K562 (cell line): Measurements from ENCODE around the gene SART3. TPM values are rescaled to one million over a fixed set of nuclear protein-coding genes. Genes with fewer than 3 reads are reported as not detected.

Experiments
- ATAC-seq: fragments of 200-7000 bp; cut with Tn5 transposase; 3 replicates; pipeline ENCODE4 v1.9.1; 2020; ENCODE audit warnings: moderate library complexity
- BruUV-seq: library from RNA; stranded (reverse); fragments of 400-500 nt; replicated peaks from 2 replicates; lab custom pipeline; 2021; lab: Mats Ljungman, UMichigan
- CTCF ChIA-PET: fragments of 300-600 bp; formaldehyde crosslinking; extraction: SDS; loops from one replicate; lab custom pipeline; 2021; ENCODE audit warnings: low intra/inter-chr PET ratio; lab: Yijun Ruan, JAX
- POLR2A ChIA-PET: fragments of 300-600, 350-650 bp; sonication (Branson Sonifier 250); formaldehyde crosslinking; extraction: SDS; loops from one replicate; lab custom pipeline; 2021; ENCODE audit warnings: antibody characterized with exemption, inconsistent platforms; lab: Yijun Ruan, JAX
- DNase-seq, 4 experiments: peaks; one replicate each; pipeline versions ENCODE4 v3.0.0 to v3.0.0-alpha.2; 2011 to 2018; ENCODE audit warnings: low spot score in 3 of 4, mixed read lengths in 3 of 4; ENCODE audit errors: extremely low read depth in 1 of 4
- FAIRE-seq: peaks from 2 replicates; lab custom pipeline; 2011; peaks lifted over from hg19 to GRCh38; lab: Jason Lieb, UNC
- H2AFZ ChIP-seq: 2 replicates; pipeline ENCODE4 v1.6.0; 2011; ENCODE audit warnings: low read depth, low read length, control low read depth, inconsistent platforms
- H3K27ac ChIP-seq: fragments of 200-600 bp; 3 replicates; pipeline ENCODE4 v1.8.0; 2011; ENCODE audit warnings: low read depth, mild to moderate bottlenecking, control low read depth, inconsistent platforms, low read length, moderate library complexity, mixed read lengths; ENCODE audit errors: extremely low read depth
- H3K27me3 ChIP-seq, 2 experiments: fragments of 300-600 bp in 1 of 2; 2 replicates in 1 of 2; 3 replicates in 1 of 2; pipeline versions ENCODE4 v1.6.0 to v1.8.0; 2011; ENCODE audit warnings: inconsistent platforms in 2 of 2, low read length in 2 of 2, mild to moderate bottlenecking in 1 of 2, mixed read lengths in 1 of 2, moderate library complexity in 1 of 2; ENCODE audit not compliant: control insufficient read depth in 2 of 2, insufficient read depth in 2 of 2
- H3K36me3 ChIP-seq: fragments of 300-600 bp; 3 replicates; pipeline ENCODE4 v1.8.0; 2011; ENCODE audit warnings: mild to moderate bottlenecking, low read length, inconsistent platforms; ENCODE audit not compliant: control insufficient read depth, insufficient read depth
- H3K4me1 ChIP-seq, 2 experiments: fragments of 200-600 bp in 1 of 2; replicated peaks in 1 of 2; 2 replicates in 1 of 2; 3 replicates in 1 of 2; pipeline versions ENCODE4 v1.5.1 to v1.8.0; 2011; ENCODE audit warnings: inconsistent platforms in 2 of 2, low read length in 2 of 2, mild to moderate bottlenecking in 1 of 2, mixed read lengths in 1 of 2, moderate library complexity in 1 of 2; ENCODE audit not compliant: control insufficient read depth in 2 of 2, insufficient read depth in 2 of 2
- H3K4me2 ChIP-seq: 2 replicates; pipeline ENCODE4 v1.6.1; 2011; ENCODE audit warnings: low read length, control low read depth, inconsistent platforms, mixed read lengths; ENCODE audit not compliant: insufficient read depth
- H3K4me3 ChIP-seq: fragments of 200-600 bp; sonication (generic), shearing (Covaris generic); 2 replicates; pipeline ENCODE4 v1.5.1; 2016; ENCODE audit warnings: control low read depth, inconsistent platforms
- H3K79me2 ChIP-seq: fragments of 200-600 bp; 3 replicates; pipeline ENCODE4 v1.8.0; 2011; ENCODE audit warnings: low read length, inconsistent platforms; ENCODE audit not compliant: control insufficient read depth, insufficient read depth
- H3K9ac ChIP-seq, 2 experiments: 2 replicates each; pipeline versions ENCODE4 v1.6.0 to v1.6.1; 2011; ENCODE audit warnings: low read depth in 2 of 2, low read length in 2 of 2, control low read depth in 1 of 2, inconsistent platforms in 1 of 2, mild to moderate bottlenecking in 1 of 2, mixed read lengths in 1 of 2; ENCODE audit not compliant: insufficient read depth in 1 of 2
- H3K9me1 ChIP-seq: one replicate; pipeline ENCODE4 v1.6.0; 2011; ENCODE audit warnings: inconsistent platforms, mild to moderate bottlenecking, low read length, moderate library complexity; ENCODE audit not compliant: control insufficient read depth, insufficient read depth
- H3K9me3 ChIP-seq: replicated peaks from 2 replicates; pipeline ENCODE4 v1.5.1; 2011; ENCODE audit warnings: low read depth, low read length, inconsistent platforms; ENCODE audit not compliant: control insufficient read depth, insufficient read depth
- H4K20me1 ChIP-seq: replicated peaks from 2 replicates; pipeline ENCODE4 v1.6.1; 2011; ENCODE audit warnings: low read length, inconsistent platforms, mixed read lengths; ENCODE audit not compliant: control insufficient read depth, insufficient read depth
- CAMTA2 ChIP-seq: fragments of 250-450 bp; sonication (Bioruptor Pico); conservative IDR thresholded peaks from 2 replicates; pipeline ENCODE4 v1.5.1; 2022
- CHCHD3 ChIP-seq: fragments of 250-450 bp; sonication (Bioruptor Pico); IDR thresholded peaks from 2 replicates; pipeline ENCODE4 v2.1.2; 2022; ENCODE audit warnings: mild to moderate bottlenecking
- COPS2 ChIP-seq: fragments of 450-650 bp; conservative IDR thresholded peaks from 2 replicates; pipeline ENCODE4 v1.6.1; 2016; ENCODE audit warnings: mild to moderate bottlenecking, moderate library complexity
- DLX4 ChIP-seq: fragments of 250-450 bp; sonication (Bioruptor Pico); IDR thresholded peaks from 2 replicates; pipeline ENCODE4 v1.6.1; 2021; ENCODE audit warnings: mild to moderate bottlenecking
- HLTF ChIP-seq: fragments of 450-650 bp; IDR thresholded peaks from 2 replicates; pipeline ENCODE4 v1.6.1; 2016
- HOMEZ ChIP-seq: fragments of 250-450 bp; sonication (Bioruptor Pico); IDR thresholded peaks from 2 replicates; pipeline ENCODE4 v1.4.0; 2020; ENCODE audit warnings: mild to moderate bottlenecking, moderate library complexity
- MEF2D ChIP-seq: conservative IDR thresholded peaks from 2 replicates; pipeline ENCODE4 v1.6.1; 2016; ENCODE audit warnings: low read depth, missing genetic modification characterization, missing compliant biosample characterization
- ZNF436 ChIP-seq: fragments of 250-450, 450-650 bp; sonication (Bioruptor Pico); formaldehyde crosslinking; IDR thresholded peaks from 2 replicates; pipeline ENCODE4 v1.7.0; 2020; ENCODE audit warnings: mild to moderate bottlenecking
- ZNF76 ChIP-seq: fragments of 250-450 bp; sonication (Bioruptor Pico); IDR thresholded peaks from 2 replicates; pipeline ENCODE4 v1.4.0; 2020; ENCODE audit warnings: mild to moderate bottlenecking, moderate library complexity, borderline replicate concordance
- WGBS: fragments of 100-300 bp; shearing (Covaris generic); methylation state at CpG from one replicate; pipeline ENCODE4 v1.1.6; 2016; ENCODE audit warnings: low coverage, mixed read lengths; ENCODE audit not compliant: insufficient coverage; ENCODE audit errors: missing lambda C conversion rate; 5-methylcytosine and 5-hydroxymethylcytosine counted together
- in situ Hi-C: fragments of 300-500 bp; cut with MboI; formaldehyde crosslinking; loops from 4 replicates; pipeline ENCODE4 v1.15.0; 2018; ENCODE audit warnings: inconsistent platforms, mixed read lengths
- intact Hi-C: fragments of 100-400 bp; cut with micrococcal nuclease; formaldehyde crosslinking; loops from 2 replicates; pipeline ENCODE4 v1.14.2; 2022
- polyA plus RNA-seq, 8 experiments: library from polyadenylated mRNA; depleted of rRNA in 4 of 8; stranded (reverse) in 5 of 8; unstranded in 3 of 8; fragments of >200 nt; fragmentation: Nextera tagmentation in 2 of 8; fragmentation: Illumina TruSeq in 1 of 8; extraction: Ambion mirVana in 2 of 8; extraction: Trizol in 1 of 8; gene quantifications; 2 replicates each; pipeline versions ENCODE4 v1.2.1 to v1.2.3, GENCODE V29; 2011 to 2014; ENCODE audit warnings: inconsistent platforms in 1 of 8, missing spikeins in 1 of 8
- total RNA-seq, 7 experiments: library from RNA; depleted of rRNA in 6 of 7; stranded (reverse); fragments of >200 nt in 6 of 7; fragmentation: Illumina TruSeq in 2 of 7; extraction: Trizol in 2 of 7; gene quantifications; 2 replicates each; pipeline versions ENCODE4 v1.2.1 to v1.2.3, GENCODE V29; 2011 to 2021; ENCODE audit warnings: low replicate concordance in 1 of 7

Gene SART3
- total and polyA plus RNA-seq, 9 of the 15 experiments (the other 6 are each of a cell fraction or from before 2014, with no cell fraction given) = 8.9 to 167 (median 56.7) TPM

DNA sequence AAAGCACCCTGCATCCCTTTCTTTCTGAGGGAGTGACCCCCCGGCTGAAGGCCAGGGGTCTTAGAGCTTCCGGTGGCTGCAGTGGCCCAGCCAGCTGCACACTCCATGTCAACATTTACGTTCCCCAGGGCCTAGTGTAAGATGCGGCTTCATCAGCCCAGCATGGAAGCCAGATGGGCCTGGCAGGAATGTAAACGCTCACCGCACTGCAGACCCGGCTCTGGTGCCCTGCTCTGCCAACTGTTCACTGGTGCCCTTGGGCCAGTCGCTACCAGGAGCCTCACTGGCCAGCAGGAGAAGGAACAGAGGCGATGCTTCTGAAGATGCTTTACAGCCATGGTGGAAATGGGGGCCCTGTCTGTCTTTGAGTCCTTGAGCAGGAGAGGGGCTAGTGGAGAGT is 45.5 kb upstream of the SART3 start:
- peaks cover 9 to 16% of the 10 kb centered on the region in 2 experiments for H3K4me1 ChIP-seq
- no peak overlapping the region for H3K4me3 ChIP-seq
- no peaks in the 10 kb centered on the region for H3K79me2 ChIP-seq
- no peak overlapping the region for H3K27ac ChIP-seq
- TF ChIP-seq MEF2D (tag) = no peak
- no peak for TF ChIP-seq CAMTA2 (CRISPR knock-in tag)
- no peak for TF ChIP-seq ZNF76 (CRISPR knock-in tag)
- TF ChIP-seq HOMEZ = no peak
- TF ChIP-seq HLTF = no peak
- no peak for TF ChIP-seq ZNF436 (CRISPR knock-in tag)
- no peak for TF ChIP-seq CHCHD3 (CRISPR knock-in tag)
- no peak for TF ChIP-seq DLX4 (CRISPR knock-in tag)
- TF ChIP-seq COPS2 = no peak
- no peaks in the 10 kb centered on the region for H3K9me3 ChIP-seq
- no peaks in the 10 kb centered on the region for H3K27me3 ChIP-seq
- POLR2A ChIA-PET = no interaction called here
- no peak for FAIRE-seq
- no peak overlapping the region for H2AFZ ChIP-seq
- no peaks in the 10 kb centered on the region for H3K36me3 ChIP-seq
- no peak for DNase-seq
- 50% methylated on average over 9 of the region's 9 CpGs for WGBS
- BruUV-seq = no TSS peak
- H3K9me1 ChIP-seq = no peaks in the 10 kb centered on the region
- in situ Hi-C loops = no loop called here
- H4K20me1 ChIP-seq = no peaks in the 10 kb centered on the region
- intact Hi-C loops = no loop called here
- CTCF ChIA-PET = no interaction called here
- no peak for ATAC-seq
- no peak overlapping the region; a peak in 1 of 4 replicates for H3K9ac ChIP-seq
- H3K4me2 ChIP-seq = no peak overlapping the region
